IMR-90 (cell line): ENCODE results near the gene ADCY5. TPM values are rescaled to one million over a fixed set of nuclear protein-coding genes. Genes with fewer than 3 reads are reported as not detected.

ENCODE experiments used
- ATAC-seq: fragments of 200-7000 bp; cut with Tn5 transposase; 2 replicates; pipeline ENCODE4 v1.9.1; 2020; ENCODE audit warnings: low read depth, mild to moderate bottlenecking, moderate library complexity
- BruUV-seq: library from RNA; stranded (reverse); fragments of 400-500 nt; replicated peaks from 2 replicates; lab custom pipeline; 2021; lab: Mats Ljungman, UMichigan
- CTCF ChIA-PET: fragments of 300-600 bp; formaldehyde crosslinking; extraction: SDS; loops from one replicate; lab custom pipeline; 2021; ENCODE audit warnings: antibody characterized with exemption; lab: Yijun Ruan, JAX
- POLR2A ChIA-PET: fragments of 300-600 bp; sonication (Branson Sonifier 250); formaldehyde crosslinking; loops from one replicate; lab custom pipeline; 2022; ENCODE audit warnings: antibody characterized with exemption; ENCODE audit not compliant: unreplicated experiment; lab: Charles Lee
- DNase-seq: peaks from one replicate; pipeline ENCODE4 v3.0.0; 2013
- H2AFZ ChIP-seq: replicated peaks from 2 replicates; pipeline ENCODE3; 2013; ENCODE audit warnings: low read length, mild to moderate bottlenecking; ENCODE audit not compliant: poor library complexity
- H2AK5ac ChIP-seq: 2 replicates; pipeline ENCODE4 v1.6.1; 2013; ENCODE audit warnings: low read depth, low read length, inconsistent platforms
- H2AK9ac ChIP-seq: replicated peaks from 2 replicates; pipeline ENCODE3; 2013; ENCODE audit warnings: mild to moderate bottlenecking, low read depth, low read length, moderate library complexity; ENCODE audit not compliant: poor library complexity
- H2BK120ac ChIP-seq: 2 replicates; pipeline ENCODE4 v1.6.1; 2013; ENCODE audit warnings: low read depth, low read length, inconsistent platforms
- H2BK15ac ChIP-seq: 3 replicates; pipeline ENCODE4 v1.6.1; 2013; ENCODE audit warnings: low read depth, low read length, inconsistent platforms
- H2BK20ac ChIP-seq: 2 replicates; pipeline ENCODE4 v1.6.1; 2013; ENCODE audit warnings: low read depth, mild to moderate bottlenecking, inconsistent platforms, low read length, moderate library complexity
- H2BK5ac ChIP-seq: 2 replicates; pipeline ENCODE4 v1.6.1; 2013; ENCODE audit warnings: mild to moderate bottlenecking, low read depth, low read length, inconsistent platforms; ENCODE audit not compliant: poor library complexity, severe bottlenecking
- H3K14ac ChIP-seq: replicated peaks from 2 replicates; pipeline ENCODE4 v1.6.1; 2013; ENCODE audit warnings: low read depth, low read length, inconsistent platforms
- H3K18ac ChIP-seq: 2 replicates; pipeline ENCODE4 v1.6.1; 2013; ENCODE audit warnings: low read depth, low read length, control low read depth
- H3K23ac ChIP-seq: 2 replicates; pipeline ENCODE4 v1.6.1; 2013; ENCODE audit warnings: low read depth, low read length, inconsistent platforms
- H3K27ac ChIP-seq: 2 replicates; pipeline ENCODE4 v1.5.1; 2013; ENCODE audit warnings: mild to moderate bottlenecking, control low read depth, low read length; ENCODE audit not compliant: insufficient read depth
- H3K27me3 ChIP-seq: 2 replicates; pipeline ENCODE4 v1.6.1; 2013; ENCODE audit warnings: low read length; ENCODE audit not compliant: control insufficient read depth, insufficient read depth
- H3K36me3 ChIP-seq: 2 replicates; pipeline ENCODE4 v1.6.1; 2013; ENCODE audit warnings: low read length, mixed read lengths; ENCODE audit not compliant: control insufficient read depth, insufficient read depth
- H3K4ac ChIP-seq: 2 replicates; pipeline ENCODE4 v1.6.1; 2013; ENCODE audit warnings: low read depth, low read length, inconsistent platforms
- H3K4me1 ChIP-seq: 2 replicates; pipeline ENCODE4 v1.6.1; 2013; ENCODE audit warnings: low read length, mixed read lengths; ENCODE audit not compliant: control insufficient read depth, insufficient read depth
- H3K4me2 ChIP-seq: 2 replicates; pipeline ENCODE4 v1.6.1; 2013; ENCODE audit warnings: low read depth, mild to moderate bottlenecking, control low read depth, low read length, moderate library complexity
- H3K4me3 ChIP-seq: 2 replicates; pipeline ENCODE4 v1.5.1; 2013; ENCODE audit warnings: low read depth, mild to moderate bottlenecking, control low read depth, low read length, moderate library complexity; ENCODE audit not compliant: insufficient read depth
- H3K56ac ChIP-seq: 2 replicates; pipeline ENCODE4 v1.6.1; 2013; ENCODE audit warnings: low read length, inconsistent platforms; ENCODE audit not compliant: insufficient read depth; ENCODE audit errors: extremely low read depth
- H3K79me1 ChIP-seq, 2 experiments: 2 replicates each; pipeline ENCODE4 v1.6.1; 2013; ENCODE audit warnings: low read length in 2 of 2, inconsistent platforms in 1 of 2, low read depth in 1 of 2
- H3K9ac ChIP-seq: 2 replicates; pipeline ENCODE4 v1.6.1; 2013; ENCODE audit warnings: low read depth, low read length, control low read depth
- H3K9me1 ChIP-seq: 2 replicates; pipeline ENCODE4 v1.6.1; 2013; ENCODE audit warnings: low read length, inconsistent platforms; ENCODE audit not compliant: insufficient read depth
- H3K9me3 ChIP-seq: 2 replicates; pipeline ENCODE4 v1.6.1; 2013; ENCODE audit warnings: low read length; ENCODE audit not compliant: control insufficient read depth, insufficient read depth
- H4K20me1 ChIP-seq: 2 replicates; pipeline ENCODE4 v1.6.1; 2013; ENCODE audit warnings: low read length, inconsistent platforms; ENCODE audit not compliant: insufficient read depth
- H4K5ac ChIP-seq: 2 replicates; pipeline ENCODE4 v1.6.1; 2013; ENCODE audit warnings: mild to moderate bottlenecking, low read depth, low read length, control low read depth
- H4K8ac ChIP-seq, 2 experiments: 2 replicates each; pipeline ENCODE4 v1.6.1; 2013; ENCODE audit warnings: low read depth in 2 of 2, low read length in 2 of 2, control low read depth in 1 of 2, inconsistent platforms in 1 of 2
- H4K91ac ChIP-seq: 2 replicates; pipeline ENCODE4 v1.6.1; 2013; ENCODE audit warnings: low read depth, low read length, inconsistent platforms; ENCODE audit not compliant: insufficient read depth
- CHD1 ChIP-seq: IDR thresholded peaks from 2 replicates; pipeline ENCODE4 v1.6.1; 2012; ENCODE audit warnings: low read depth, low read length, improper control_type of control experiment
- ELK1 ChIP-seq: fragments of 150-350 bp; IDR thresholded peaks from 2 replicates; pipeline ENCODE4 v1.6.1; 2016; ENCODE audit warnings: low read depth, mild to moderate bottlenecking, low read length, moderate library complexity, borderline replicate concordance
- MAFK ChIP-seq: IDR thresholded peaks from 2 replicates; pipeline ENCODE4 v1.6.1; 2012; ENCODE audit warnings: low read depth, low read length, improper control_type of control experiment
- WGBS, 2 experiments: methylation state at CpG; one replicate each; pipeline versions ENCODE4 v1.1.5 to v1.1.7; 2013; ENCODE audit warnings: missing lambda C conversion rate in 2 of 2; ENCODE audit not compliant: insufficient read length in 1 of 2; ENCODE audit errors: extremely low coverage in 2 of 2; 5-methylcytosine and 5-hydroxymethylcytosine counted together
- dilution Hi-C: fragments of 300-500 bp; cut with HindIII; formaldehyde crosslinking; loops from one replicate; pipeline ENCODE4 v1.14.3; 2018; ENCODE audit warnings: low sequenced_read_pairs; ENCODE audit not compliant: unreplicated experiment
- in situ Hi-C: fragments of 300-500 bp; cut with MboI; formaldehyde crosslinking; loops from 3 replicates; pipeline ENCODE4 v1.14.3; 2019; ENCODE audit warnings: low sequenced_read_pairs, inconsistent platforms, mixed read lengths
- intact Hi-C: fragments of 100-400 bp; cut with micrococcal nuclease; formaldehyde crosslinking; loops from 2 replicates; pipeline ENCODE4 v1.10.0; 2022
- polyA plus RNA-seq, 3 experiments: library from polyadenylated mRNA; depleted of rRNA; stranded (reverse); fragments of >200 nt; gene quantifications; 2 replicates each; pipeline ENCODE4 v1.2.3, GENCODE V29; 2012; ENCODE audit warnings: low replicate concordance in 1 of 3
- total RNA-seq: library from RNA; depleted of rRNA; stranded (reverse); fragments of >200 nt; gene quantifications from 2 replicates; pipeline ENCODE4 v1.2.3, GENCODE V29; 2012

ADCY5 gene
- total and polyA plus RNA-seq, 2 of the 4 experiments (the other 2 are of a cell fraction), result 0.14 to 0.18 TPM

GRCh38 chr3:123432832-123433523, 15.9 kb downstream of the ADCY5 start:
- Histone ChIP-seq H3K23ac (no peak overlapping the region), H3K36me3 (no peaks in the 10 kb centered on the region), H3K4ac (no peak overlapping the region), H2BK20ac (no peak overlapping the region), H3K27ac (no peak overlapping the region), H4K20me1 (no peaks in the 10 kb centered on the region), H3K4me3 (no peak overlapping the region), H3K9me1 (no peaks in the 10 kb centered on the region), H4K5ac (no peak overlapping the region), H3K56ac (no peak overlapping the region), H2AFZ (no peak overlapping the region), H3K4me1 (no peaks in the 10 kb centered on the region), H2BK120ac (no peak overlapping the region), H2AK5ac (no peak overlapping the region), H3K9me3 (no peaks in the 10 kb centered on the region), H2AK9ac (no peak overlapping the region), H3K18ac (no peak overlapping the region), H2BK15ac (no peak overlapping the region), H3K4me2 (no peak overlapping the region; the same call in 1 of the 2 replicates), H3K79me1 (no peaks in the 10 kb centered on the region), H3K27me3 (peaks cover 77% of the 10 kb centered on the region), H3K9ac (no peak overlapping the region), H4K91ac (no peak overlapping the region), H4K8ac (no peak overlapping the region), H3K14ac (no peak overlapping the region), H2BK5ac (no peak overlapping the region)
- CTCF ChIA-PET, result no interaction called here
- WGBS, 2 experiments, result no CpG with 5 or more reads among the region's 6 CpGs
- in situ Hi-C loops, result no loop called here
- no TSS peak for BruUV-seq
- no peak for TF ChIP-seq MAFK
- no peak for TF ChIP-seq ELK1
- TF ChIP-seq CHD1, result no peak
- DNase-seq, result no peak
- ATAC-seq, result no peak
- dilution Hi-C loops, result no loop called here
- intact Hi-C loops, result no loop called here
- POLR2A ChIA-PET, result interaction anchor here (0.5 kb wide), 1 partner anchor 14 kb away, joined by 3 read pairs; no protein-coding TSS in a partner anchor
